Sciatic nerve (tissue), 2 donors: ENCODE results near the gene CLNK. TPM values are rescaled to one million over a fixed set of nuclear protein-coding genes. Genes with fewer than 3 reads are reported as not detected.

Source experiments
- ATAC-seq: fragments of 200-7000 bp; cut with Tn5 transposase; one replicate; pipeline ENCODE4 v1.9.1; 2020; ENCODE audit warnings: mild to moderate bottlenecking, moderate library complexity
- DNase-seq: peaks from one replicate; pipeline ENCODE4 v3.0.0-alpha.2; 2020; ENCODE audit warnings: low spot score
- intact Hi-C: fragments of 100-400 bp; cut with DNase I; formaldehyde crosslinking; loops from one replicate; pipeline ENCODE4 v1.14.2; 2022
- total RNA-seq: library from RNA; stranded (reverse); fragmentation: NEBNext Ultra II Directional; extraction: Animal tissue kit (Norgen Biotek cat#: 25700); gene quantifications from one replicate; pipeline ENCODE4 v1.2.1, GENCODE V29; 2021
- donor health status: DM: no; HTN: no; CAD: no.
- donor health status: DM: no; HTN: no; CAD: no.

The CLNK gene
- total RNA-seq, 1 donor from 2014 or later = not detected

- intact Hi-C loops = no loop called here
- DNase-seq (no peak), ATAC-seq (no peak)
These were observed 130.4 kb downstream of the CLNK start for GRCh38 chr4:10554121-10554520.

- ATAC-seq (no peak), DNase-seq (no peak)
- intact Hi-C loops = no loop called here
These were observed 131.8 kb downstream of the CLNK start for GRCh38 chr4:10552591-10553280.

GRCh38 chr4:10535912-10536311 lies 148.7 kb downstream of the CLNK start:
- ATAC-seq (no peak), DNase-seq (no peak)
- intact Hi-C loops = no loop called here

GRCh38 chr4:10534820-10535219 lies 149.7 kb downstream of the CLNK start:
- no peak for DNase-seq
- intact Hi-C loops = no loop called here
- no peak for ATAC-seq

GRCh38 chr4:10532155-10532554 lies 152.4 kb downstream of the CLNK start:
- intact Hi-C loops = no loop called here
- ATAC-seq (no peak), DNase-seq (no peak)

GRCh38 chr4:10530137-10530786 lies 154.3 kb downstream of the CLNK start:
- ATAC-seq = peak; percentile 78
- DNase-seq = no peak
- intact Hi-C loops = no loop called here

GRCh38 chr4:10529291-10530136 lies 155.1 kb downstream of the CLNK start:
- no peak for DNase-seq
- ATAC-seq = peak; percentile 62
- intact Hi-C loops = no loop called here

- intact Hi-C loops = no loop called here
- ATAC-seq (no peak), DNase-seq (no peak)
These were observed 157.1 kb downstream of the CLNK start for GRCh38 chr4:10527438-10527837.

GRCh38 chr4:10526429-10527222 lies 157.9 kb downstream of the CLNK start:
- ATAC-seq (no peak), DNase-seq (no peak)
- intact Hi-C loops = no loop called here

- DNase-seq (no peak), ATAC-seq (peak; percentile 90)
- intact Hi-C loops = no loop called here
These were observed 160.3 kb downstream of the CLNK start for GRCh38 chr4:10524196-10524833.

GRCh38 chr4:10521424-10521823 lies 163.1 kb downstream of the CLNK start:
- no peak for DNase-seq
- ATAC-seq = no peak
- intact Hi-C loops = no loop called here

- DNase-seq = no peak
- intact Hi-C loops = no loop called here
- ATAC-seq = no peak
These were observed 174.8 kb downstream of the CLNK start for GRCh38 chr4:10509733-10510132.

GRCh38 chr4:10506077-10506476 lies 178.5 kb downstream of the CLNK start:
- intact Hi-C loops = no loop called here
- ATAC-seq (no peak), DNase-seq (no peak)

GRCh38 chr4:10504570-10505179 lies 179.9 kb downstream of the CLNK start:
- DNase-seq (no peak), ATAC-seq (peak; percentile 72)
- intact Hi-C loops = no loop called here

GRCh38 chr4:10502717-10503116 lies 181.9 kb downstream of the CLNK start:
- intact Hi-C loops = no loop called here

GRCh38 chr4:10500776-10501175 lies 183.8 kb downstream of the CLNK start:
- DNase-seq (no peak), ATAC-seq (no peak)
- intact Hi-C loops = no loop called here

More at GRCh38 chr4:10502717-10503116, 181.9 kb downstream of the CLNK start:
- DNase-seq (no peak), ATAC-seq (peak; percentile 65)

GRCh38 chr4:10496200-10496599 lies 188.4 kb downstream of the CLNK start:
- no peak for ATAC-seq
- no peak for DNase-seq
- intact Hi-C loops = no loop called here

GRCh38 chr4:10495651-10496050 lies 188.9 kb downstream of the CLNK start:
- intact Hi-C loops = no loop called here
- ATAC-seq (no peak), DNase-seq (no peak)
